ENCODE measurements around the gene CDK16. TPM values are rescaled to one million over a fixed set of nuclear protein-coding genes. Genes with fewer than 3 reads are reported as not detected.

Gene CDK16
- total and polyA plus RNA-seq, 9 of the 15 experiments (the other 6 are each of a cell fraction or from before 2014, with no cell fraction given) = 3.9 to 104 (median 57.5) TPM

GRCh38 chrX:47232803-47233332, 14.4 kb downstream of the CDK16 start, which contains the start of gene USP11 (continued):
- peak; percentile 43; the same call in 1 of the 2 replicates for TF ChIP-seq MGA (IDR thresholded peaks at IDR 0.05)
- TF ChIP-seq BRCA1 (IDR thresholded peaks at IDR 0.05) = no peak
- TF ChIP-seq BRCA1 (CRISPR knock-in tag; IDR thresholded peaks at IDR 0.05) = no peak
- TF ChIP-seq POLR2G (IDR thresholded peaks at IDR 0.05; ENCODE audit: low read depth, low read length) = peak; percentile 93
- no peak for TF ChIP-seq ZNF695 (CRISPR knock-in tag; IDR thresholded peaks at IDR 0.05)
- TF ChIP-seq SRF (CRISPR knock-in tag; IDR thresholded peaks at IDR 0.05) = no peak
- no peak for TF ChIP-seq SRSF9 (IDR thresholded peaks at IDR 0.05; ENCODE audit: borderline replicate concordance, low read depth, low read length)
- TF ChIP-seq, protein P1, sequence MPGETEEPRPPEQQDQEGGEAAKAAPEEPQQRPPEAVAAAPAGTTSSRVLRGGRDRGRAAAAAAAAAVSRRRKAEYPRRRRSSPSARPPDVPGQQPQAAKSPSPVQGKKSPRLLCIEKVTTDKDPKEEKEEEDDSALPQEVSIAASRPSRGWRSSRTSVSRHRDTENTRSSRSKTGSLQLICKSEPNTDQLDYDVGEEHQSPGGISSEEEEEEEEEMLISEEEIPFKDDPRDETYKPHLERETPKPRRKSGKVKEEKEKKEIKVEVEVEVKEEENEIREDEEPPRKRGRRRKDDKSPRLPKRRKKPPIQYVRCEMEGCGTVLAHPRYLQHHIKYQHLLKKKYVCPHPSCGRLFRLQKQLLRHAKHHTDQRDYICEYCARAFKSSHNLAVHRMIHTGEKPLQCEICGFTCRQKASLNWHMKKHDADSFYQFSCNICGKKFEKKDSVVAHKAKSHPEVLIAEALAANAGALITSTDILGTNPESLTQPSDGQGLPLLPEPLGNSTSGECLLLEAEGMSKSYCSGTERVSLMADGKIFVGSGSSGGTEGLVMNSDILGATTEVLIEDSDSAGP (CRISPR knock-in tag; IDR thresholded peaks at IDR 0.05) = no peak
- no peak for TF ChIP-seq THRB (CRISPR knock-in tag; conservative IDR thresholded peaks at IDR 0.05)
- TF ChIP-seq YY1 (IDR thresholded peaks at IDR 0.05; ENCODE audit: borderline replicate concordance in 1 of 3, control insufficient read depth in 1 of 3, extremely low read depth in 1 of 3, insufficient read depth in 3 of 3, insufficient read length in 1 of 3, insufficient replicate concordance in 2 of 3, low read depth in 1 of 3, low read length in 2 of 3) = peak in 2 of 3 experiments; percentile 81 to 86
